SK-N-DZ (cell line): ENCODE measurements around the gene PRMT6.
"Not testable (repeated sequence)": the region's sequence is repeated elsewhere in the genome, so short reads cannot be mapped to it uniquely, and the experiment has no call there.

Experiments
- DNase-seq: peaks from one replicate; pipeline ENCODE4 v3.0.0-alpha.2; 2015; ENCODE audit warnings: low spot score

Gene PRMT6

DNA sequence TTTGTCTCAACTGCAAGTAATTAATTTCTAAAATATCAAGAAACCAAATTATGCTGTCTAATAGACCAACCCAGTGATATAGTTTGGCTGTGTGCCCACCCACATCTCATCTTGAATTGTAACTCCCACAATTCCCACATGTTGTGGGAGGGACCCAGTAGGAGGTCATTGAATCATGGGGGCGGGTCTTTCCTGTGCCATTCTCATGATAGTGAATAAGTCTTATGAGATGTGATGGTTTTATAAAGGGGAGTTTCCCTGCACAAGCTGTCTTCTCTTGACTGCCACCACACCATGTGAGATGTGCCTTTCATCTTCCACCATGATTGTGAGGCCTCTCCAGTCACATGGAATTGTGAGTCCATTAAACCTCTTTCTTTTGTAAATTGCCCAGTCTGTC lies 36.9 kb downstream of the PRMT6 start:
- not testable (repeated sequence) for DNase-seq

DNA sequence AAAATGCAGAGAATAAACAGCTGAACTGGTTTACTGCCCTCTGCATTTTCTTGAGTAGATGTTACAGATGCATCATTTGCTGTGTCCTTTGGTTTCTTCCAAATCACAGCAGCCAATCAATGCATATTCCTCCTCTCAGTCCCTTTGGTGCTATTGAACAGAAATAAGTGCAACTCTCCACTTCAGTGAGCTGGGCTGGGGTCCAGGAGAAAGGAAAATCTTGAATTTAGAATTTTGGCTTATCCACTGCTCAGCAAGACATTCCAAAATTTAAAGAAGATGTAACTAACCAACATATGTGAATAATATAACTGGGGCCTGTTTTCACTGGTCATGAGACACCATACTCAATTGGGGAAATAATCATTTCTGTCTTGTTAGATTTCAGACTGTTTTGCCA lies 39.2 kb downstream of the PRMT6 start:
- no peak for DNase-seq

DNA sequence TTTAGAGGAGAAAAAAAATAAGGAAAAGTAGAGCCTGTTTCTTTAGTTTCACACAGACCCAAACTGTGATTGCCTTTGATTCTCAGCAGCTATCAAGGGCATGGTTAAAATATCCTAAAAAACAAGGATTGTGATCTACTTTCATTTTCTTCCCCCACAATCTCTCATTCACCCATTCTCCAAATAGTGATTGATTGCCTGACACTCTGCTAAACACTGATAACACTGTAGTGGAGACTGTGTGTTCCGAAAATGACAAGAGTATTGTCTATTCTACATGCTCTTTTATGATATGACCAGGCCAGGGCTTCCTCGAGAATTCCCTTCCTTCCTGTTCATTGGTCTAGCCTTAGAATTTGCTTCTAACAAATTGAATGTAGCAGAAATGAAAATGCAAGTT lies 40.2 kb downstream of the PRMT6 start:
- no peak for DNase-seq

DNA sequence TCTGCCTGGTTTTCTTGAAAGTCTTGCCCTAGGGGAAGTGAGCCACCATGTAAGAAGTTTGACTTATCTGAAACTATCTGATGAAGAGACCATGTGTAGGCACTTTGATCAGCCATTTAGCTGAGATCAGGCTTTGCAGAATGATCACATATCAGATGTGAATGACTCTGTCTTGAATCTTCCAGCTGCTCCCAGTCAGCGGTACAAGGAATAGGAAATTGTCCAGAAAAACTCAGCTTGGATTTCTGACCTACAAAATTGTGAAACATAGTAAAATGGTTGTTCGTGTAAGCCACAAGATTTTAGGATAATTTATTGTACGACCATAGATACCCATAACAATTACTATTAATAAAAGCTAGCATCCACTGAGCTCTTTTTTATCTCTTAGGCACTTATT lies 42.5 kb downstream of the PRMT6 start:
- DNase-seq = no peak

DNA sequence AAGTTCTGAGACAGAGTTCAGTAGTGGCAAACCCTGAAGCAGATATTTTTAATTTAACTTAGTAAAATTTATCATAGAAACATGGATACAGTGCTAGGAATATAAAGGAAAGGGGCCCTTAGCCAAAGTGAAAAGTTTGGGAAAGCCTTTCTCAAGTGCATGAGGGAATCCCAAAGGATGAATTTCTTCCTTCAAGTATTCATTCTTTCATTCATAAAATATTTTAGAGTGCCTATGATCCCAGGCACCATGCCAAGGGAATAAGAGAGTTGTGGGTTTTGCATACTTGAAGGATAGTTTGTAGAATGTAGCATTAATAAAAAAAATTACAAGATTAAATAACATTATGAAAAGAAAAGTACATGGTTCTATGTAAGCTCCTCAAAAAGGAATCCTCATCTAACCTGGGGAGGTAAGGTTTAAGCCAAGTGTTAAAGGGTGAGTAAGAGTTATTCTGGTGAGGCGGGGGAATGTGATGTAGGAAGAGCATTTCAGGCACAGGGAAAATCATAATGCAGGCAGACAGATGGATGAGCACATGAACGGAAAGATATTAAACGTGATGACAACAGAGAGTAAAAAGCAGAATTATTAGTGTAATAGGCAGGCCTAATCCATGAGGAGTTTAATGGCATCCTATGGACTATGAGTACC lies 44.0 kb downstream of the PRMT6 start:
- DNase-seq = no peak

DNA sequence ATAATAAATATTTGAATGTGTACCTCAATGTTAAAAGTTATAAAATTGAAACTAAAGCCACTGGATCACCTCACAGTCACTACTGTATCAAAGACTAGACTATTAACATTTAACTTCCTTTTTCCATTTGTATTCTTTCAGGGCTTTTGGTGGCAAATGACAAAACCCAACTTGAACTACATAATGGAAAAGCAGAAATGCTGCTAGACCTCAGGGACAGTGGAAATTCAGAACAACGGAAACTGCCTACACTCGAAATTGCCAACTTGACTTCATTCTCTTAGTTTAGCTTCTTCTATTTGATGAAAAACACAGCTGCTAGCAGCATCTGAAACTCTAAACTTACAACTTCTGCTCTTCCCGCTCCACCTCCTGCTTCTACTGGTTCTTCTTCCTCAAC lies 49.4 kb downstream of the PRMT6 start:
- no peak for DNase-seq
